PFSK-1 (cell line): ENCODE results near the gene NCBP2L.

Experiments
- FOXP2 ChIP-seq: optimal IDR thresholded peaks from 2 replicates; pipeline ENCODE3; 2011; ENCODE audit warnings: borderline replicate concordance, control low read depth, inconsistent platforms; ENCODE audit not compliant: insufficient read depth; ENCODE audit errors: extremely low read length, extremely low read depth
- POLR2AphosphoS5 ChIP-seq: IDR thresholded peaks from 2 replicates; pipeline ENCODE4 v1.6.1; 2012; ENCODE audit warnings: low read depth, mild to moderate bottlenecking, control low read depth, low read length, moderate library complexity
- REST ChIP-seq, 2 experiments: IDR thresholded peaks; 2 replicates each; pipeline versions ENCODE4 v1.6.1 to v1.8.0; 2011 to 2012; ENCODE audit warnings: low read depth in 2 of 2, low read length in 2 of 2, control low read depth in 1 of 2, inconsistent platforms in 1 of 2, mild to moderate bottlenecking in 1 of 2, moderate library complexity in 1 of 2; ENCODE audit not compliant: insufficient read depth in 1 of 2
- SIN3A ChIP-seq: IDR thresholded peaks from 2 replicates; pipeline ENCODE4 v1.6.1; 2012; ENCODE audit warnings: mild to moderate bottlenecking, low read length, moderate library complexity, borderline replicate concordance; ENCODE audit not compliant: insufficient read depth
- TAF1 ChIP-seq: IDR thresholded peaks from 2 replicates; pipeline ENCODE4 v1.6.1; 2012; ENCODE audit warnings: low read length, control low read depth, borderline replicate concordance; ENCODE audit not compliant: insufficient read depth

GRCh38 chrX:107777536-107777832 is at the start of gene NCBP2L:
- no peak for TF ChIP-seq REST (IDR thresholded peaks at IDR 0.05; ENCODE audit: insufficient read depth in 1 of 2, low read depth in 2 of 2, low read length in 2 of 2)
- TF ChIP-seq POLR2AphosphoS5: no peak
- no peak for TF ChIP-seq SIN3A
- TF ChIP-seq TAF1: no peak
- TF ChIP-seq FOXP2: no peak
